NB4 (cell line): ENCODE measurements around the gene PPP4R2.

Experiments
- MYC ChIP-seq: IDR thresholded peaks from 2 replicates; pipeline ENCODE4 v1.6.1; 2011; ENCODE audit warnings: low read depth, low read length
- POLR2A ChIP-seq: IDR thresholded peaks from 2 replicates; pipeline ENCODE4 v1.6.1; 2011; ENCODE audit warnings: mild to moderate bottlenecking; ENCODE audit not compliant: insufficient read length; ENCODE audit errors: extremely low read depth
- TF ChIP-seq, protein P1 (sequence below): IDR thresholded peaks from one replicate; pipeline ENCODE4 v1.5.1; 2012; ENCODE audit warnings: low read depth, low read length
- TF ChIP-seq, protein P2 (sequence below): IDR thresholded peaks from 2 replicates; pipeline ENCODE4 v1.6.1; 2011; ENCODE audit warnings: low read depth, low read length

DNA sequence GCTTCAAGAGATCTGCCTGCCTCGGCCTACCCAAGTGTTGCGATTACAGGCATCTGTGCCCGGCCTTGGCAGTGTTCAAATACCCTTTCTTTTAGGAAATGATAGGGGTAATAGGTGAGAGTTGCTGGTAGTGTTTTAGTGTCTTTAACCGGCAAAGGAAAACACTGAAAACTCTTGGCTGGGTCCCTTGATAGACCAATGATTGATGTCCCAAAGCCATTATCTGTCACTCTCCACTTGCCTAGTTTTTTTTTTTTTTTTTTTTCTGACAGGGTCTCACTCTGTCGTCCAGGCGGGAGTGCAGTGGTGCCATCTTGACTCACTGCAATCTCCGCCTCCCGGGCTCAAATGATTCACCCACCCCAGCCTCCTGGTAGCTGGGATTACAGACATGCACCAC lies 84.5 kb downstream of the PPP4R2 start:
- TF ChIP-seq POLR2A = no peak
- TF ChIP-seq, protein P1, sequence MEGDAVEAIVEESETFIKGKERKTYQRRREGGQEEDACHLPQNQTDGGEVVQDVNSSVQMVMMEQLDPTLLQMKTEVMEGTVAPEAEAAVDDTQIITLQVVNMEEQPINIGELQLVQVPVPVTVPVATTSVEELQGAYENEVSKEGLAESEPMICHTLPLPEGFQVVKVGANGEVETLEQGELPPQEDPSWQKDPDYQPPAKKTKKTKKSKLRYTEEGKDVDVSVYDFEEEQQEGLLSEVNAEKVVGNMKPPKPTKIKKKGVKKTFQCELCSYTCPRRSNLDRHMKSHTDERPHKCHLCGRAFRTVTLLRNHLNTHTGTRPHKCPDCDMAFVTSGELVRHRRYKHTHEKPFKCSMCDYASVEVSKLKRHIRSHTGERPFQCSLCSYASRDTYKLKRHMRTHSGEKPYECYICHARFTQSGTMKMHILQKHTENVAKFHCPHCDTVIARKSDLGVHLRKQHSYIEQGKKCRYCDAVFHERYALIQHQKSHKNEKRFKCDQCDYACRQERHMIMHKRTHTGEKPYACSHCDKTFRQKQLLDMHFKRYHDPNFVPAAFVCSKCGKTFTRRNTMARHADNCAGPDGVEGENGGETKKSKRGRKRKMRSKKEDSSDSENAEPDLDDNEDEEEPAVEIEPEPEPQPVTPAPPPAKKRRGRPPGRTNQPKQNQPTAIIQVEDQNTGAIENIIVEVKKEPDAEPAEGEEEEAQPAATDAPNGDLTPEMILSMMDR = no peak
- no peak for TF ChIP-seq MYC
- TF ChIP-seq, protein P2, sequence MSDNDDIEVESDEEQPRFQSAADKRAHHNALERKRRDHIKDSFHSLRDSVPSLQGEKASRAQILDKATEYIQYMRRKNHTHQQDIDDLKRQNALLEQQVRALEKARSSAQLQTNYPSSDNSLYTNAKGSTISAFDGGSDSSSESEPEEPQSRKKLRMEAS = no peak
